ENCODE data around the gene PPFIA2. TPM values are rescaled to one million over a fixed set of nuclear protein-coding genes. Genes with fewer than 3 reads are reported as not detected.

PPFIA2 gene
- total RNA-seq, 2 experiments from 2014 or later: not detected

- H3K36me3 ChIP-seq (ENCODE audit: insufficient read depth, low read length): no peaks in the 10 kb centered on the region
- H3K27me3 ChIP-seq (ENCODE audit: control insufficient read depth in 1 of 2, insufficient read depth in 2 of 2, low read length in 2 of 2): no peaks in the 10 kb centered on the region
- no peaks in the 10 kb centered on the region for H3K4me1 ChIP-seq (ENCODE audit: insufficient read depth, low read length)
- no peak overlapping the region for H3K27ac ChIP-seq (ENCODE audit: low read depth in 1 of 2, low read length in 2 of 2)
- POLR2A ChIA-PET: no interaction called here
- CTCF ChIA-PET: no interaction called here
- Mint-ChIP-seq H3K4me1 (ENCODE audit: low read depth) (no peaks in the 10 kb centered on the region), H3K4me3 (no peak overlapping the region), H3K9me3 (peaks cover 5% of the 10 kb centered on the region), H3K27me3 (no peaks in the 10 kb centered on the region), H3K27ac (no peak overlapping the region), H3K36me3 (ENCODE audit: low read depth) (no peaks in the 10 kb centered on the region)
- no peak for DNase-seq
- ATAC-seq (ENCODE audit: poor library complexity): no peak
- intact Hi-C loops (cut with DNase I, micrococcal nuclease): no loop called here
- TF ChIP-seq CTCF (IDR thresholded peaks at IDR 0.05): no peak
- peaks cover 0 to 6% of the 10 kb centered on the region in 2 experiments for H3K9me3 ChIP-seq (ENCODE audit: control insufficient read depth in 1 of 2, insufficient read depth in 1 of 2, low read length in 2 of 2)
- no peak overlapping the region for H3K4me3 ChIP-seq (ENCODE audit: low read length)
Observed at GRCh38 chr12:81333812-81334211, 425.3 kb downstream of the PPFIA2 start.

- Histone ChIP-seq H3K27me3 (ENCODE audit: control insufficient read depth in 1 of 2, insufficient read depth in 2 of 2, low read length in 2 of 2) (no peaks in the 10 kb centered on the region), H3K27ac (ENCODE audit: low read depth in 1 of 2, low read length in 2 of 2) (no peak overlapping the region), H3K4me3 (ENCODE audit: low read length) (no peak overlapping the region), H3K36me3 (ENCODE audit: insufficient read depth, low read length) (no peaks in the 10 kb centered on the region), H3K9me3 (ENCODE audit: control insufficient read depth in 1 of 2, insufficient read depth in 1 of 2, low read length in 2 of 2) (peaks cover 0 to 6% of the 10 kb centered on the region in 2 experiments), H3K4me1 (ENCODE audit: insufficient read depth, low read length) (no peaks in the 10 kb centered on the region)
- ChIA-PET CTCF (no interaction called here), POLR2A (interaction anchor here (0.6 kb wide), 1 partner anchor 253 kb away, joined by 4 read pairs; no protein-coding TSS in a partner anchor)
- Mint-ChIP-seq H3K4me3 (no peak overlapping the region), H3K27me3 (no peaks in the 10 kb centered on the region), H3K4me1 (ENCODE audit: low read depth) (no peaks in the 10 kb centered on the region), H3K36me3 (ENCODE audit: low read depth) (no peaks in the 10 kb centered on the region), H3K9me3 (peaks cover 5% of the 10 kb centered on the region), H3K27ac (no peak overlapping the region)
- intact Hi-C loops (cut with DNase I, micrococcal nuclease): no loop called here
- DNase-seq (no peak), ATAC-seq (ENCODE audit: poor library complexity) (no peak)
- no peak for TF ChIP-seq CTCF (IDR thresholded peaks at IDR 0.05)
Observed at GRCh38 chr12:81332054-81332453, 427.1 kb downstream of the PPFIA2 start.

GRCh38 chr12:81330480-81330879, 428.7 kb downstream of the PPFIA2 start:
- TF ChIP-seq CTCF (IDR thresholded peaks at IDR 0.05): no peak
- Mint-ChIP-seq H3K36me3 (ENCODE audit: low read depth) (no peaks in the 10 kb centered on the region), H3K27me3 (no peaks in the 10 kb centered on the region), H3K4me3 (no peak overlapping the region), H3K4me1 (ENCODE audit: low read depth) (no peaks in the 10 kb centered on the region), H3K9me3 (peaks cover 5% of the 10 kb centered on the region), H3K27ac (no peak overlapping the region)
- H3K36me3 ChIP-seq (ENCODE audit: insufficient read depth, low read length): no peaks in the 10 kb centered on the region
- H3K27me3 ChIP-seq (ENCODE audit: control insufficient read depth in 1 of 2, insufficient read depth in 2 of 2, low read length in 2 of 2): no peaks in the 10 kb centered on the region
- ChIA-PET POLR2A (no interaction called here), CTCF (no interaction called here)
- H3K9me3 ChIP-seq (ENCODE audit: control insufficient read depth in 1 of 2, insufficient read depth in 1 of 2, low read length in 2 of 2): peaks cover 0 to 6% of the 10 kb centered on the region in 2 experiments
- H3K4me1 ChIP-seq (ENCODE audit: insufficient read depth, low read length): no peaks in the 10 kb centered on the region
- no peak overlapping the region for H3K27ac ChIP-seq (ENCODE audit: low read depth in 1 of 2, low read length in 2 of 2)
- intact Hi-C loops (cut with DNase I, micrococcal nuclease): no loop called here
- no peak for ATAC-seq (ENCODE audit: poor library complexity)
- H3K4me3 ChIP-seq (ENCODE audit: low read length): no peak overlapping the region
- no peak for DNase-seq
